ENCODE data around the gene UBR3.

UBR3 gene

GRCh38 chr2:169790581-169790980 is 36.7 kb upstream of the UBR3 start:
- Histone ChIP-seq H3K9me3 (ENCODE audit: insufficient read depth, low read length) (no peaks in the 10 kb centered on the region), H3K36me3 (replicated peaks; ENCODE audit: low read depth, low read length) (no peaks in the 10 kb centered on the region), H3K27me3 (ENCODE audit: low read depth, low read length) (no peaks in the 10 kb centered on the region), H2AFZ (ENCODE audit: low read depth, low read length) (no peak overlapping the region), H4K20me1 (ENCODE audit: insufficient read depth, low read length) (no peaks in the 10 kb centered on the region), H3K79me2 (ENCODE audit: low read length) (no peaks in the 10 kb centered on the region), H3K27ac (ENCODE audit: low read length) (no peak overlapping the region), H3K4me1 (ENCODE audit: low read length) (no peaks in the 10 kb centered on the region), H3K4me3 (ENCODE audit: low read length) (no peak overlapping the region), H3K4me2 (ENCODE audit: low read length) (no peak overlapping the region), H3K9ac (ENCODE audit: low read length) (no peak overlapping the region)
- no peak for TF ChIP-seq EZH2phosphoT487 (IDR thresholded peaks at IDR 0.05; ENCODE audit: low read depth)
- no peak for TF ChIP-seq CTCF (IDR thresholded peaks at IDR 0.05; ENCODE audit: low read depth, low read length)

- H2AFZ ChIP-seq (ENCODE audit: low read depth, low read length), result no peak overlapping the region
- H3K4me2 ChIP-seq (ENCODE audit: low read length), result no peak overlapping the region
- H3K4me3 ChIP-seq (ENCODE audit: low read length), result no peak overlapping the region
- H3K27ac ChIP-seq (ENCODE audit: low read length), result no peak overlapping the region
- H3K27me3 ChIP-seq (ENCODE audit: low read depth, low read length), result no peaks in the 10 kb centered on the region
- H3K9ac ChIP-seq (ENCODE audit: low read length), result no peak overlapping the region
- peaks cover 14% of the 10 kb centered on the region for H3K79me2 ChIP-seq (ENCODE audit: low read length)
- no peaks in the 10 kb centered on the region for H4K20me1 ChIP-seq (ENCODE audit: insufficient read depth, low read length)
- H3K4me1 ChIP-seq (ENCODE audit: low read length), result peaks cover 8% of the 10 kb centered on the region
- no peaks in the 10 kb centered on the region for H3K36me3 ChIP-seq (replicated peaks; ENCODE audit: low read depth, low read length)
- TF ChIP-seq EZH2phosphoT487 (IDR thresholded peaks at IDR 0.05; ENCODE audit: low read depth), result no peak
- no peak for TF ChIP-seq CTCF (IDR thresholded peaks at IDR 0.05; ENCODE audit: low read depth, low read length)
- no peaks in the 10 kb centered on the region for H3K9me3 ChIP-seq (ENCODE audit: insufficient read depth, low read length)
Observed at GRCh38 chr2:169795181-169795580, 32.1 kb upstream of the UBR3 start.

GRCh38 chr2:169796441-169796840 is 30.8 kb upstream of the UBR3 start:
- Histone ChIP-seq H3K9me3 (ENCODE audit: insufficient read depth, low read length) (no peaks in the 10 kb centered on the region), H4K20me1 (ENCODE audit: insufficient read depth, low read length) (no peaks in the 10 kb centered on the region), H3K4me1 (ENCODE audit: low read length) (peaks cover 13% of the 10 kb centered on the region), H2AFZ (ENCODE audit: low read depth, low read length) (no peak overlapping the region), H3K4me2 (ENCODE audit: low read length) (no peak overlapping the region), H3K36me3 (replicated peaks; ENCODE audit: low read depth, low read length) (peaks cover 5% of the 10 kb centered on the region), H3K4me3 (ENCODE audit: low read length) (no peak overlapping the region), H3K27me3 (ENCODE audit: low read depth, low read length) (no peaks in the 10 kb centered on the region), H3K9ac (ENCODE audit: low read length) (no peak overlapping the region), H3K27ac (ENCODE audit: low read length) (no peak overlapping the region), H3K79me2 (ENCODE audit: low read length) (peaks cover 27% of the 10 kb centered on the region)
- TF ChIP-seq CTCF (IDR thresholded peaks at IDR 0.05; ENCODE audit: low read depth, low read length), result no peak
- no peak for TF ChIP-seq EZH2phosphoT487 (IDR thresholded peaks at IDR 0.05; ENCODE audit: low read depth)

- no peak for TF ChIP-seq EZH2phosphoT487 (IDR thresholded peaks at IDR 0.05; ENCODE audit: low read depth)
- TF ChIP-seq CTCF (IDR thresholded peaks at IDR 0.05; ENCODE audit: low read depth, low read length), result no peak
- H3K9me3 ChIP-seq (ENCODE audit: insufficient read depth, low read length), result no peaks in the 10 kb centered on the region
- no peaks in the 10 kb centered on the region for H4K20me1 ChIP-seq (ENCODE audit: insufficient read depth, low read length)
- no peaks in the 10 kb centered on the region for H3K27me3 ChIP-seq (ENCODE audit: low read depth, low read length)
- H3K4me2 ChIP-seq (ENCODE audit: low read length), result no peak overlapping the region
- H3K9ac ChIP-seq (ENCODE audit: low read length), result no peak overlapping the region
- no peak overlapping the region for H3K27ac ChIP-seq (ENCODE audit: low read length)
- peaks cover 23% of the 10 kb centered on the region for H3K4me1 ChIP-seq (ENCODE audit: low read length)
- H3K4me3 ChIP-seq (ENCODE audit: low read length), result no peak overlapping the region
- no peak overlapping the region for H2AFZ ChIP-seq (ENCODE audit: low read depth, low read length)
- peaks cover 5% of the 10 kb centered on the region for H3K36me3 ChIP-seq (replicated peaks; ENCODE audit: low read depth, low read length)
- peaks cover 38% of the 10 kb centered on the region for H3K79me2 ChIP-seq (ENCODE audit: low read length)
Observed at GRCh38 chr2:169797601-169798000, 29.7 kb upstream of the UBR3 start.

All from OCI-LY3 (cell line).